Endothelial cell of umbilical vein (primary cell): ENCODE results near the gene HEPH. TPM values are rescaled to one million over a fixed set of nuclear protein-coding genes. Genes with fewer than 3 reads are reported as not detected.
"Not testable (repeated sequence)": the region's sequence is repeated elsewhere in the genome, so short reads cannot be mapped to it uniquely, and the experiment has no call there.

Experiments used
- Bru-seq: library from RNA; stranded (reverse); fragments of 400-500 nt; gene quantifications from one replicate; lab custom pipeline; 2021; lab: Mats Ljungman, UMichigan
- BruChase-seq, 2 experiments: library from RNA; stranded (reverse); fragments of 400-500 nt; gene quantifications; one replicate each; lab custom pipeline; 2021; lab: Mats Ljungman, UMichigan
- BruUV-seq: library from RNA; stranded (reverse); fragments of 400-500 nt; replicated peaks from 2 replicates; lab custom pipeline; 2021; lab: Mats Ljungman, UMichigan
- CTCF ChIA-PET: fragments of 300-600, 350-600 bp; sonication (Branson Sonifier 250); formaldehyde crosslinking; loops from one replicate; lab custom pipeline; 2021; ENCODE audit warnings: antibody characterized with exemption, inconsistent platforms; lab: Charles Lee
- POLR2A ChIA-PET: fragments of 300-600, 350-600 bp; sonication (Branson Sonifier 250); formaldehyde crosslinking; loops from one replicate; lab custom pipeline; 2021; ENCODE audit warnings: antibody characterized with exemption, inconsistent platforms; lab: Charles Lee
- DNase-seq: peaks from one replicate; pipeline ENCODE4 v3.0.0-alpha.2; 2011; ENCODE audit warnings: low read depth, low spot score
- FAIRE-seq: peaks from 2 replicates; lab custom pipeline; 2011; peaks lifted over from hg19 to GRCh38; lab: Jason Lieb, UNC
- H2AFZ ChIP-seq: 2 replicates; pipeline ENCODE4 v1.6.0; 2012; ENCODE audit warnings: low read depth, low read length, control low read depth, inconsistent platforms
- H3K27ac ChIP-seq: 2 replicates; pipeline ENCODE4 v1.5.1; 2011; ENCODE audit warnings: low read depth, mild to moderate bottlenecking, control low read depth, low read length, moderate library complexity; ENCODE audit not compliant: insufficient read depth
- H3K27me3 ChIP-seq, 2 experiments: 2 replicates each; pipeline versions ENCODE4 v1.6.0 to v1.6.1; 2011; ENCODE audit warnings: low read length in 2 of 2, mixed read lengths in 1 of 2; ENCODE audit not compliant: control insufficient read depth in 2 of 2, insufficient read depth in 2 of 2
- H3K36me3 ChIP-seq, 2 experiments: 2 replicates in 1 of 2; 3 replicates in 1 of 2; pipeline ENCODE4 v1.5.1; 2011; ENCODE audit warnings: low read length in 2 of 2, mild to moderate bottlenecking in 1 of 2, moderate library complexity in 1 of 2; ENCODE audit not compliant: control insufficient read depth in 2 of 2, insufficient read depth in 2 of 2; ENCODE audit errors: extremely low read depth in 1 of 2
- H3K4me1 ChIP-seq: 3 replicates; pipeline ENCODE4 v1.5.1; 2011; ENCODE audit warnings: mild to moderate bottlenecking, low read length; ENCODE audit not compliant: control insufficient read depth, insufficient read depth; ENCODE audit errors: extremely low read depth
- H3K4me2 ChIP-seq: 2 replicates; pipeline ENCODE4 v1.6.1; 2011; ENCODE audit warnings: low read length, control low read depth, mixed read lengths; ENCODE audit not compliant: insufficient read depth
- H3K4me3 ChIP-seq, 3 experiments: fragments of 200-600 bp in 1 of 3; sonication (generic), shearing (Covaris generic) in 1 of 3; replicated peaks in 1 of 3; 2 replicates each; pipeline ENCODE4 v1.5.1; 2011 to 2016; ENCODE audit warnings: control low read depth in 3 of 3, low read length in 3 of 3, mild to moderate bottlenecking in 2 of 3, inconsistent platforms in 1 of 3, low read depth in 1 of 3, moderate library complexity in 1 of 3; ENCODE audit not compliant: insufficient read depth in 1 of 3
- H3K79me2 ChIP-seq: 2 replicates; pipeline ENCODE4 v1.6.0; 2012; ENCODE audit warnings: low read length, inconsistent platforms; ENCODE audit not compliant: control insufficient read depth, insufficient read depth
- H3K9ac ChIP-seq: replicated peaks from 2 replicates; pipeline ENCODE3; 2011; ENCODE audit warnings: low read length, control low read depth; ENCODE audit not compliant: insufficient read depth; ENCODE audit errors: extremely low read depth
- H3K9me1 ChIP-seq: replicated peaks from 3 replicates; pipeline ENCODE4 v1.6.0; 2011; ENCODE audit warnings: mild to moderate bottlenecking, low read length; ENCODE audit not compliant: control insufficient read depth, insufficient read depth; ENCODE audit errors: extremely low read depth
- H3K9me3 ChIP-seq: replicated peaks from 2 replicates; pipeline ENCODE4 v1.5.1; 2012; ENCODE audit warnings: low read length, inconsistent platforms; ENCODE audit not compliant: control insufficient read depth, insufficient read depth
- H4K20me1 ChIP-seq: replicated peaks from 2 replicates; pipeline ENCODE3; 2011; ENCODE audit warnings: mild to moderate bottlenecking, low read length; ENCODE audit not compliant: control insufficient read depth, insufficient read depth; ENCODE audit errors: extremely low read depth
- CTCF ChIP-seq, 2 donors: IDR thresholded peaks; 1 replicate in 1 of 2; 2 replicates in 1 of 2; pipeline ENCODE4 v1.5.1; 2011; ENCODE audit warnings: low read length in 2 of 2, mild to moderate bottlenecking in 2 of 2, moderate library complexity in 2 of 2, control low read depth in 1 of 2, inconsistent platforms in 1 of 2, low read depth in 1 of 2; ENCODE audit not compliant: insufficient read depth in 1 of 2; ENCODE audit errors: extremely low read depth in 1 of 2
- EZH2 ChIP-seq: IDR thresholded peaks from 2 replicates; pipeline ENCODE4 v1.6.1; 2012; ENCODE audit warnings: borderline replicate concordance, low read depth, mild to moderate bottlenecking, moderate library complexity, low read length, inconsistent platforms; ENCODE audit not compliant: severe bottlenecking
- FOS ChIP-seq: IDR thresholded peaks from 2 replicates; pipeline ENCODE4 v1.6.1; 2011; ENCODE audit warnings: mild to moderate bottlenecking, low read length, moderate library complexity, borderline replicate concordance; ENCODE audit not compliant: insufficient read depth
- GATA2 ChIP-seq: IDR thresholded peaks from 2 replicates; pipeline ENCODE4 v1.7.0; 2011; ENCODE audit warnings: low read depth, mild to moderate bottlenecking, moderate library complexity, mixed read lengths, low read length; ENCODE audit not compliant: insufficient read length, insufficient read depth
- JUN ChIP-seq: IDR thresholded peaks from 2 replicates; pipeline ENCODE4 v1.6.1; 2011; ENCODE audit warnings: borderline replicate concordance, low read depth; ENCODE audit not compliant: insufficient read length, insufficient read depth
- MAX ChIP-seq: IDR thresholded peaks from 2 replicates; pipeline ENCODE4 v1.6.1; 2011; ENCODE audit not compliant: insufficient read depth, insufficient read length
- MYC ChIP-seq: IDR thresholded peaks from one replicate; pipeline ENCODE4 v1.6.1; 2011; ENCODE audit warnings: mild to moderate bottlenecking, low read depth, low read length
- POLR2A ChIP-seq: IDR thresholded peaks from 2 replicates; pipeline ENCODE4 v1.6.1; 2012; ENCODE audit warnings: low read depth, mild to moderate bottlenecking, control low read depth, low read length
- POLR2AphosphoS5 ChIP-seq: IDR thresholded peaks from 2 replicates; pipeline ENCODE4 v1.6.1; 2012; ENCODE audit warnings: low read depth, mild to moderate bottlenecking, control low read depth, low read length, moderate library complexity; ENCODE audit not compliant: insufficient read depth
- dilution Hi-C: fragments of 300-500 bp; cut with MboI; formaldehyde crosslinking; loops from one replicate; pipeline ENCODE4 v1.15.0; 2019; ENCODE audit warnings: low sequenced_read_pairs; ENCODE audit not compliant: extremely low pct_ligation_motif_present
- intact Hi-C: fragments of 100-400 bp; cut with micrococcal nuclease; formaldehyde crosslinking; loops from one replicate; pipeline ENCODE4 v1.10.0; 2022
- long read RNA-seq: library from polyadenylated mRNA; stranded (forward); transcript quantifications from one replicate; pipeline ENCODE4 v2.0.0, GENCODE V29; 2021
- polyA minus RNA-seq, 3 experiments: library from RNA; depleted of rRNA, polyadenylated mRNA; stranded (reverse); fragments of >200 nt; gene quantifications; 1 replicate in 1 of 3; 2 replicates in 2 of 3; pipeline ENCODE4 v1.2.3, GENCODE V29; 2011
- polyA plus RNA-seq, 4 experiments: library from polyadenylated mRNA; depleted of rRNA in 3 of 4; stranded (reverse) in 3 of 4; unstranded in 1 of 4; fragments of >200 nt; gene quantifications; 2 replicates each; pipeline versions ENCODE4 v1.2.1 to v1.2.3, GENCODE V29; 2011 to 2012; ENCODE audit warnings: missing spikeins in 1 of 4
- total RNA-seq: library from RNA; stranded (reverse); gene quantifications from 2 replicates; pipeline ENCODE4 v1.2.3, GENCODE V29; 2021

The HEPH gene
- total RNA-seq, result 0.20 and 0.25 TPM in 2 replicates
- polyA plus RNA-seq, result 0.08 and 0.21 TPM in 2 replicates
- 0.06 and 0.07 TPM in 2 replicates for polyA plus RNA-seq (2011; cell fraction: cytosol; rRNA removed)
- 0.28 and 0.36 TPM in 2 replicates for polyA plus RNA-seq (2011; cell fraction: nucleus; rRNA removed)
- not detected in 2 replicates for polyA plus RNA-seq (2012)
- 1.5 and 2.4 TPM in 2 replicates for polyA minus RNA-seq
- polyA minus RNA-seq (2011; cell fraction: cytosol; rRNA and poly(A)+ RNA removed), result not detected
- polyA minus RNA-seq (2011; cell fraction: nucleus; rRNA and poly(A)+ RNA removed), result 0.24 TPM in 1 of 2 replicates, not detected in the other
- percentile 13 among the genes with signal in this experiment for Bru-seq, nascent RNA
- BruChase-seq, experiment 1, labeled RNA remaining after a 6-hour chase, result percentile 11 among the genes with signal in this experiment
- BruChase-seq, experiment 2, labeled RNA remaining after a 2-hour chase, result percentile 14 among the genes with signal in this experiment
- long read RNA-seq, partial matches to known transcripts, result 0 of 1 reads
- long read RNA-seq, other reads (novel, unspliced or antisense), result 1 of 1 reads

- no peaks in the 10 kb centered on the region for H3K4me1 ChIP-seq
- H3K9me3 ChIP-seq, result no peaks in the 10 kb centered on the region
- intact Hi-C loops (no loop called here), dilution Hi-C loops (no loop called here)
- no TSS peak for BruUV-seq
- ChIA-PET POLR2A (no interaction called here), CTCF (no interaction called here)
- H3K27ac ChIP-seq, result no peak within 1 kb of the TSS
- no peaks in the 10 kb centered on the region for H3K79me2 ChIP-seq
- H3K9me1 ChIP-seq, result no peaks in the 10 kb centered on the region
- FAIRE-seq (no peak), DNase-seq (no peak)
- no peaks in the 10 kb centered on the region for H4K20me1 ChIP-seq
- H3K36me3 ChIP-seq, result no peaks in the 10 kb centered on the region
- no peaks in the 10 kb centered on the region for H3K27me3 ChIP-seq
- H2AFZ ChIP-seq, result no peak within 1 kb of the TSS
- no peak within 1 kb of the TSS for H3K4me2 ChIP-seq
- H3K9ac ChIP-seq, result no peak within 1 kb of the TSS
- no peak for TF ChIP-seq GATA2
- TF ChIP-seq MAX, result no peak
- no peak for TF ChIP-seq CTCF (IDR thresholded peaks at IDR 0.05; ENCODE audit: extremely low read depth in 1 of 2, insufficient read depth in 1 of 2, low read depth in 1 of 2, low read length in 2 of 2)
- TF ChIP-seq MYC, result no peak
- no peak for TF ChIP-seq POLR2A
- no peak for TF ChIP-seq JUN
- no peak for TF ChIP-seq FOS
- no peak for TF ChIP-seq POLR2AphosphoS5
- no peak for TF ChIP-seq EZH2
- H3K4me3 ChIP-seq, result no peak within 1 kb of the TSS
Observed at GRCh38 chrX:66163849-66164411, at the start of gene HEPH. Gene HEPH, plus strand, starts transcription at chrX:66164247. Its CDS starts 6,324 bp downstream, at chrX:66170571.

GRCh38 chrX:66118722-66119121, 45.3 kb upstream of the HEPH start:
- DNase-seq, H3K4me2 ChIP-seq, H3K9ac ChIP-seq, H3K9me3 ChIP-seq, H3K27ac ChIP-seq, BruUV-seq, FAIRE-seq, CTCF ChIA-PET, H3K9me1 ChIP-seq, H3K4me3 ChIP-seq, dilution Hi-C loops, H3K4me1 ChIP-seq, H2AFZ ChIP-seq, H3K27me3 ChIP-seq, POLR2A ChIA-PET, intact Hi-C loops, H3K79me2 ChIP-seq, H3K36me3 ChIP-seq, H4K20me1 ChIP-seq: not testable (repeated sequence)
